Activated CD4-positive, alpha-beta memory T cell treated with anti-CD3 and anti-CD28 coated beads for 36 hours (primary cell): ENCODE results near the gene NOS2. TPM values are rescaled to one million over a fixed set of nuclear protein-coding genes. Genes with fewer than 3 reads are reported as not detected.

ENCODE experiments used
- CTCF ChIA-PET: fragments of 350-600 bp; sonication (Branson Sonifier 250); formaldehyde crosslinking; loops from one replicate; lab custom pipeline; 2021; ENCODE audit warnings: antibody characterized with exemption, inconsistent platforms; lab: Charles Lee
- POLR2A ChIA-PET: fragments of 350-600 bp; sonication (Branson Sonifier 250); formaldehyde crosslinking; loops from one replicate; lab custom pipeline; 2021; ENCODE audit warnings: antibody characterized with exemption; lab: Charles Lee
- DNase-seq: peaks from one replicate; pipeline ENCODE4 v3.0.0-alpha.2; 2020
- H3K27ac Mint-ChIP-seq: one replicate; pipeline ENCODE4 v1.8.0; 2021; ENCODE audit warnings: mixed read lengths
- H3K27me3 Mint-ChIP-seq: one replicate; pipeline ENCODE4 v1.8.0; 2021; ENCODE audit warnings: mixed read lengths
- H3K36me3 Mint-ChIP-seq: one replicate; pipeline ENCODE4 v1.8.0; 2021; ENCODE audit warnings: mixed read lengths
- H3K4me1 Mint-ChIP-seq: one replicate; pipeline ENCODE4 v1.8.0; 2021; ENCODE audit warnings: low read depth, mixed read lengths
- H3K4me3 Mint-ChIP-seq: one replicate; pipeline ENCODE4 v1.8.0; 2021; ENCODE audit warnings: mild to moderate bottlenecking, mixed read lengths
- H3K9me3 Mint-ChIP-seq: one replicate; pipeline ENCODE4 v1.8.0; 2021; ENCODE audit warnings: mixed read lengths
- intact Hi-C: fragments of 100-400 bp; cut with micrococcal nuclease; formaldehyde crosslinking; loops from one replicate; pipeline ENCODE4 v1.15.1; 2023
- total RNA-seq, 2 experiments: library from RNA; stranded (reverse); gene quantifications; one replicate each; pipeline ENCODE4 v1.2.3, GENCODE V29; 2021

Gene NOS2
- total RNA-seq, 2 experiments from 2014 or later: 0.07 TPM; not detected in 1

- DNase-seq: no peak
- Mint-ChIP-seq H3K27me3 (peaks cover 1% of the 10 kb centered on the region), H3K9me3 (no peaks in the 10 kb centered on the region), H3K36me3 (no peaks in the 10 kb centered on the region), H3K27ac (no peak overlapping the region), H3K4me1 (peaks cover 18% of the 10 kb centered on the region), H3K4me3 (no peak overlapping the region)
- intact Hi-C loops: no loop called here
- POLR2A ChIA-PET: interaction anchor here (0.6 to 1.0 kb wide), 2 partner anchors 10 to 23 kb away, joined by 3 read pairs; no protein-coding TSS in a partner anchor
- CTCF ChIA-PET: interaction anchor here (0.8 to 14.7 kb wide), 4 partner anchors 44 to 448 kb away, joined by 4 to 554 read pairs (median 15); partner anchors contain the start of gene LYRM9
These were observed 2.8 kb upstream of the NOS2 start for GRCh38 chr17:27802962-27803680.

GRCh38 chr17:27802033-27802432 is 1.7 kb upstream of the NOS2 start:
- CTCF ChIA-PET: interaction anchor here (0.7 to 14.7 kb wide), 5 partner anchors 30 to 449 kb away, joined by 3 to 554 read pairs (median 5); partner anchors contain the start of gene LYRM9
- H3K27me3 Mint-ChIP-seq: peaks cover 2% of the 10 kb centered on the region
- POLR2A ChIA-PET: no interaction called here

GRCh38 chr17:27798376-27798775 is 2.0 kb downstream of the NOS2 start:
- intact Hi-C loops: no loop called here
- no peak for DNase-seq
- H3K36me3 Mint-ChIP-seq: no peaks in the 10 kb centered on the region
- H3K9me3 Mint-ChIP-seq: no peaks in the 10 kb centered on the region
- ChIA-PET CTCF (interaction anchor here (14.7 kb wide), 1 partner anchor 82 kb away, joined by 554 read pairs; no protein-coding TSS in a partner anchor), POLR2A (no interaction called here)
- peaks cover 4% of the 10 kb centered on the region for H3K4me1 Mint-ChIP-seq
- peaks cover 27% of the 10 kb centered on the region for H3K27me3 Mint-ChIP-seq
- no peak overlapping the region for H3K27ac Mint-ChIP-seq
- no peak overlapping the region for H3K4me3 Mint-ChIP-seq

More at GRCh38 chr17:27802033-27802432, 1.7 kb upstream of the NOS2 start:
- H3K4me3 Mint-ChIP-seq: no peak overlapping the region
- H3K4me1 Mint-ChIP-seq: peaks cover 10% of the 10 kb centered on the region
- H3K27ac Mint-ChIP-seq: no peak overlapping the region
- DNase-seq: no peak
- intact Hi-C loops: no loop called here
- no peaks in the 10 kb centered on the region for H3K36me3 Mint-ChIP-seq
- no peaks in the 10 kb centered on the region for H3K9me3 Mint-ChIP-seq

DNA sequence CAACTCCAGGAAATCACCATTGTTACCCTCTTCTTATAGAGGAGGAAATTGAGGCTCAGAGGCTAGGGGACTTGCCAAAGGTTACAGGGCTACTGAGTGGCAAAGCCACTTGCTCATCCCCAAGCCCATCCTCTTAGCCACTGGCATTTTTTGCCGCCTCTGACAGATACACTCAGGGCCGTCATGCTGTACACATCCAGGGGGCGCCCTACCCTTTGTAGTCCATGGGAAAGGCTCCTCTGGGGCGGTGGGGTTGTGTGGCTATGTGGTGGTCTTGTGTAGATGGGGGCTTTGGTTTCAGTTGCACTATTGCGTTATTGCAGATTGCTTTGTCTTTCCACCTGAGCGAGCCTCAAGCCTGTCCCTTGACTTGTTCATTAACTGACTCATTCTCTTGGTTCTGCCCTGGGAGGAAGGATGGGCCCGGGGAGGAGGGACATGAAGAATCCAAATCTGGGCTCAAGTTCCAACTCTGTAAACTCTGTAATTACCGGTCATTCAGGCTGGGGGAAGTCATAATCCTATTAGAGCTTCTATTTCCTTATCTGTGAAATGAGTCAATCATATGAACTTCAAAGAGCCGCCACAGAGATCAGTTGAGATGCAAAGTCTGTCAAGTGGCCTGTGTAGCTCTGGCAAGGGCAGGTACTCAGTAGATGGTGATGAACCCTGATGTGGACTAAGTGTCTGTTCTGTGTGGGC is 2.8 kb downstream of the NOS2 start:
- Mint-ChIP-seq H3K36me3 (no peaks in the 10 kb centered on the region), H3K9me3 (no peaks in the 10 kb centered on the region), H3K4me3 (no peak overlapping the region), H3K27ac (no peak overlapping the region), H3K27me3 (peaks cover 27% of the 10 kb centered on the region), H3K4me1 (peaks cover 4% of the 10 kb centered on the region)
- intact Hi-C loops: no loop called here
- ChIA-PET POLR2A (no interaction called here), CTCF (interaction anchor here (1.2 to 1.9 kb wide), 2 partner anchors 8 to 82 kb away, joined by 4 to 8 read pairs; no protein-coding TSS in a partner anchor)
- no peak for DNase-seq

DNA sequence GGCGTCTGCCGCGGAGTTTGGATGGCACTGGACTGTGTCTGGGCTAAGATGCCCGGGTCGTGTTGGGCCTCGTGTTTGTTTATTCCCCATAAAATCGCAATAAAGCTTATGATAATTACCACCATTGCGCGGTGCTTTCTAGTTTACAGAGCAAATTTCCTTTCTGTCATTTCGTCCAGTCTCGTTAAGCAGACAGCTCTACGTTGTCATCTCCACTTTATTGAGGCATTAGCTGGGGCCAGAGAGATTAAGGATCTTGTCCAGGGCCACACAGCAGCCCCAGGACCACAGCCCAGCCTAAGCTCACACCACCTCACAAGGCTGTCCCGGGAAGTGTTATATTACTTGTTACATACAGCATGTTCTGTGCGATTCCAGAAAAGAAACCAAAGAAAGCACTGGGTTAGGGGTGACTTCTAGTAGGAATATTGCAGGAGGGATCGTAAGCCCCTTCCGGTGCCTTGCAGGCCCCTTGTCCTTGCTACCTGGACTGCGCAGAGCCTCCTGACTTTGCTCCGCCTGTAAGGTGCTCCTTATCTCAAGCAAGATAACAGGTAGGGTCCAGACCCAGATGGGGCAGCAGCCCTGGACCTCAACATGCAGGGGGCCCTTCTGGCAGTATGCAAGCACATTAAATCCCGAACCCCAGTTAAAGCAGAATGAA is 6.3 kb downstream of the NOS2 start:
- intact Hi-C loops: no loop called here
- Mint-ChIP-seq H3K27ac (no peak overlapping the region), H3K27me3 (peaks cover 49% of the 10 kb centered on the region), H3K9me3 (no peaks in the 10 kb centered on the region), H3K36me3 (no peaks in the 10 kb centered on the region), H3K4me3 (no peak overlapping the region), H3K4me1 (peaks cover 4% of the 10 kb centered on the region)
- POLR2A ChIA-PET: interaction anchor here (1.0 kb wide), 1 partner anchor 9 kb away, joined by 3 read pairs; no protein-coding TSS in a partner anchor
- CTCF ChIA-PET: interaction anchor here (0.8 to 3.4 kb wide), 4 partner anchors 11 to 100 kb away, joined by 4 to 24 read pairs (median 6); partner anchors contain the start of gene LYRM9
- DNase-seq: no peak

- POLR2A ChIA-PET: interaction anchor here (1.0 kb wide), 1 partner anchor 10 kb away, joined by 3 read pairs; no protein-coding TSS in a partner anchor
- Mint-ChIP-seq H3K4me3 (no peak overlapping the region), H3K4me1 (peaks cover 4% of the 10 kb centered on the region), H3K36me3 (no peaks in the 10 kb centered on the region), H3K27me3 (peaks cover 53% of the 10 kb centered on the region), H3K9me3 (no peaks in the 10 kb centered on the region), H3K27ac (no peak overlapping the region)
- DNase-seq: no peak
- CTCF ChIA-PET: interaction anchor here (1.0 to 3.4 kb wide), 4 partner anchors 12 to 100 kb away, joined by 4 to 24 read pairs (median 4); partner anchors contain the start of gene LYRM9
- intact Hi-C loops: no loop called here
These were observed 7.0 kb downstream of the NOS2 start for GRCh38 chr17:27793168-27793905.

DNA sequence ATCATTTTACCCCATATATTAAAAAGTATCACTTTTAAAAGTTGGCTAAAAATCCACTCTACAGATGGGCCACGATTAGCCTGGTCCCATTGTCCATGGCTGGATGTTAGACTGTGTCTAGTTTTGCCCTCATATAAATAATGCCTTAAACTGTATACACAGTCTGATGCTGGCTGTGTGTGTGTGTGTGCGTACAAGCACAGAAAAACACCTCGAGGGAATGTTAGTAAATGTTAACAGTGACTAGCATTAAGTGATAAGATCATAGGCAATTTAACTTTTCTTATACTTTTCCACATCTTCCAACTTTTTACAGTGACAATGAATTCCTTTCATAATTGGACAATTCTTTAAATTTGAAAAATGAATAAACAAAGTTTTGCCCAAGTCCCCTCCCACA is 8.2 kb downstream of the NOS2 start:
- Mint-ChIP-seq H3K27ac (no peak overlapping the region), H3K4me3 (no peak overlapping the region), H3K4me1 (peaks cover 4% of the 10 kb centered on the region), H3K27me3 (peaks cover 53% of the 10 kb centered on the region), H3K9me3 (no peaks in the 10 kb centered on the region), H3K36me3 (no peaks in the 10 kb centered on the region)
- POLR2A ChIA-PET: no interaction called here
- no peak for DNase-seq
- CTCF ChIA-PET: interaction anchor here (2.0 kb wide), 1 partner anchor 102 kb away, joined by 5 read pairs; the partner anchor contains the start of gene LYRM9
- intact Hi-C loops: no loop called here

- H3K36me3 Mint-ChIP-seq: no peaks in the 10 kb centered on the region
- no peaks in the 10 kb centered on the region for H3K9me3 Mint-ChIP-seq
- ChIA-PET CTCF (interaction anchor here (1.7 kb wide), 1 partner anchor 16 kb away, joined by 6 read pairs; no protein-coding TSS in a partner anchor), POLR2A (no interaction called here)
- no peak for DNase-seq
- no peak overlapping the region for H3K4me3 Mint-ChIP-seq
- intact Hi-C loops: no loop called here
- H3K4me1 Mint-ChIP-seq: peaks cover 2% of the 10 kb centered on the region
- no peak overlapping the region for H3K27ac Mint-ChIP-seq
- peaks cover 30% of the 10 kb centered on the region for H3K27me3 Mint-ChIP-seq
These were observed 11.4 kb downstream of the NOS2 start for GRCh38 chr17:27788919-27789318.

GRCh38 chr17:27783440-27784350 is 16.6 kb downstream of the NOS2 start:
- H3K27ac Mint-ChIP-seq: no peak overlapping the region
- no peak for DNase-seq
- CTCF ChIA-PET: interaction anchor here (1.6 kb wide), 1 partner anchor 96 kb away, joined by 6 read pairs; no protein-coding TSS in a partner anchor
- intact Hi-C loops: no loop called here
- no peak overlapping the region for H3K4me3 Mint-ChIP-seq
- H3K27me3 Mint-ChIP-seq: peaks cover 5% of the 10 kb centered on the region
- H3K9me3 Mint-ChIP-seq: no peaks in the 10 kb centered on the region
- H3K4me1 Mint-ChIP-seq: no peaks in the 10 kb centered on the region
- no peaks in the 10 kb centered on the region for H3K36me3 Mint-ChIP-seq
- POLR2A ChIA-PET: no interaction called here

- H3K27me3 Mint-ChIP-seq: no peaks in the 10 kb centered on the region
- H3K4me3 Mint-ChIP-seq: no peak overlapping the region
- no peaks in the 10 kb centered on the region for H3K36me3 Mint-ChIP-seq
- no peaks in the 10 kb centered on the region for H3K4me1 Mint-ChIP-seq
- intact Hi-C loops: no loop called here
- DNase-seq: no peak
- no peaks in the 10 kb centered on the region for H3K9me3 Mint-ChIP-seq
- ChIA-PET POLR2A (no interaction called here), CTCF (no interaction called here)
- H3K27ac Mint-ChIP-seq: no peak overlapping the region
These were observed 17.5 kb downstream of the NOS2 start for GRCh38 chr17:27782791-27783206.
